LNCAP (cell line): ENCODE measurements around the gene STARD3NL.

Experiments
- CTCF ChIP-seq: fragments of 450-650 bp; IDR thresholded peaks from 2 replicates; pipeline ENCODE4 v1.5.1; 2017; ENCODE audit warnings: mild to moderate bottlenecking

The STARD3NL gene

GRCh38 chr7:38186593-38187314, 8.7 kb downstream of the STARD3NL start:
- no peak for TF ChIP-seq CTCF

GRCh38 chr7:38187794-38188440, 9.9 kb downstream of the STARD3NL start:
- TF ChIP-seq CTCF: no peak

- TF ChIP-seq CTCF: no peak
Measured at GRCh38 chr7:38189231-38189938, 11.3 kb downstream of the STARD3NL start.

GRCh38 chr7:38190011-38190410, 12.0 kb downstream of the STARD3NL start:
- TF ChIP-seq CTCF: no peak

GRCh38 chr7:38191791-38192190, 13.7 kb downstream of the STARD3NL start:
- no peak for TF ChIP-seq CTCF

GRCh38 chr7:38192327-38192726, 14.3 kb downstream of the STARD3NL start:
- TF ChIP-seq CTCF: no peak

GRCh38 chr7:38195804-38196595, 18.0 kb downstream of the STARD3NL start:
- TF ChIP-seq CTCF: no peak
